DOHH2 (cell line): ENCODE data around the gene SLC13A4.

Experiments
- H3F3A ChIP-seq: fragments of 200-600 bp; sonication (generic), shearing (Covaris generic); 2 replicates; pipeline ENCODE4 v1.6.0; 2016; ENCODE audit warnings: antibody characterized with exemption, mild to moderate bottlenecking; ENCODE audit not compliant: control insufficient read depth, insufficient read depth
- H3K27ac ChIP-seq: fragments of 200-600 bp; sonication (generic); 2 replicates; pipeline ENCODE4 v1.5.1; 2014; ENCODE audit warnings: low read depth, mild to moderate bottlenecking, low read length, moderate library complexity
- H3K27me3 ChIP-seq: fragments of 200-600 bp; sonication (generic); 2 replicates; pipeline ENCODE4 v1.6.1; 2014; ENCODE audit warnings: mild to moderate bottlenecking, low read length, mixed read lengths; ENCODE audit not compliant: control insufficient read depth
- H3K36me3 ChIP-seq: fragments of 200-600 bp; sonication (generic); 2 replicates; pipeline ENCODE4 v1.6.1; 2014; ENCODE audit warnings: mild to moderate bottlenecking, low read length, moderate library complexity, mixed read lengths; ENCODE audit not compliant: control insufficient read depth
- H3K4me1 ChIP-seq: fragments of 200-600 bp; sonication (generic); 2 replicates; pipeline ENCODE4 v1.6.1; 2014; ENCODE audit warnings: mild to moderate bottlenecking, low read length, mixed read lengths; ENCODE audit not compliant: control insufficient read depth
- H3K4me2 ChIP-seq: fragments of 200-600 bp; sonication (generic); 2 replicates; pipeline ENCODE4 v1.6.0; 2014; ENCODE audit warnings: mild to moderate bottlenecking, low read length, moderate library complexity
- H3K4me3 ChIP-seq: fragments of 200-600 bp; sonication (generic); 2 replicates; pipeline ENCODE4 v1.5.1; 2014; ENCODE audit warnings: mild to moderate bottlenecking, low read length, mixed read lengths
- H3K79me2 ChIP-seq: fragments of 200-600 bp; sonication (generic); 2 replicates; pipeline ENCODE4 v1.6.1; 2014; ENCODE audit warnings: mild to moderate bottlenecking, low read length, mixed read lengths; ENCODE audit not compliant: control insufficient read depth
- H3K9me2 ChIP-seq: fragments of 200-600 bp; sonication (generic); replicated peaks from 2 replicates; pipeline ENCODE4 v1.6.1; 2014; ENCODE audit warnings: mild to moderate bottlenecking, low read length, mixed read lengths; ENCODE audit not compliant: control insufficient read depth
- H3K9me3 ChIP-seq: fragments of 200-600 bp; sonication (generic); 2 replicates; pipeline ENCODE4 v1.6.1; 2014; ENCODE audit warnings: antibody characterized with exemption, low read length, mixed read lengths; ENCODE audit not compliant: control insufficient read depth, insufficient read depth
- H4K20me1 ChIP-seq: fragments of 200-600 bp; sonication (generic); 2 replicates; pipeline ENCODE4 v1.6.0; 2014; ENCODE audit warnings: low read depth, mild to moderate bottlenecking, antibody characterized with exemption, low read length, moderate library complexity; ENCODE audit not compliant: control insufficient read depth, insufficient read depth
- EZH2phosphoT487 ChIP-seq: fragments of 200-600 bp; sonication (generic); IDR thresholded peaks from 2 replicates; pipeline ENCODE4 v1.6.1; 2017; ENCODE audit warnings: borderline replicate concordance, mild to moderate bottlenecking, antibody characterized with exemption, low read length, moderate library complexity, mixed read lengths
- TF ChIP-seq, protein P1 (sequence below): fragments of 200-600 bp; sonication (generic); IDR thresholded peaks from one replicate; pipeline ENCODE4 v1.5.1; 2014; ENCODE audit warnings: antibody characterized with exemption, mild to moderate bottlenecking, low read depth, low read length; ENCODE audit not compliant: poor library complexity, severe bottlenecking

SLC13A4 gene

DNA sequence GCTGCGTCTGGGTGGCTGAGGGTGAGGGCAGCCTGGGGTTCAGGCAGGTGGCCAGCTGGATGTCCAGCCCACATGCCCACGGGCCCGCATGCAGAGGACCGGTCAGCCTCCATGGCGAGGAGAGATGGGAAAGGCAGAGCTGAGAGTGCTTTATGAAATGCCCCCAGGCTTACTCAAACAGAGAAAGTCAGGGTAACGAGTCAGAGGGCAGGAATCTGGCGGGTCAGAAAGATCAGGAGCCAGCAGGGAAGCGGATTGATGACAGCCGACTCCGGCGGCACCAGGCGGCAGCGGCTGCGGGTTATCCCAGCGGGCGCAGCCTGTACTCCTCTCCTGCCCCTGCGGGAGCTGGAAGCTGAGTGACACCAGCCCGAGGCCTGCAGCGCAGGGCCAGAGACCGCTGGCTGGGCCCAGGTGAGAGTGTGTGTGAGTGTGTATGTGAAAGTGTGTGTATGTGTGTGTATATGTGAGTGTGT lies 13.4 kb downstream of the SLC13A4 start:
- no peaks in the 10 kb centered on the region for H3K36me3 ChIP-seq
- H3K9me2 ChIP-seq, result no peaks in the 10 kb centered on the region
- TF ChIP-seq, protein P1, sequence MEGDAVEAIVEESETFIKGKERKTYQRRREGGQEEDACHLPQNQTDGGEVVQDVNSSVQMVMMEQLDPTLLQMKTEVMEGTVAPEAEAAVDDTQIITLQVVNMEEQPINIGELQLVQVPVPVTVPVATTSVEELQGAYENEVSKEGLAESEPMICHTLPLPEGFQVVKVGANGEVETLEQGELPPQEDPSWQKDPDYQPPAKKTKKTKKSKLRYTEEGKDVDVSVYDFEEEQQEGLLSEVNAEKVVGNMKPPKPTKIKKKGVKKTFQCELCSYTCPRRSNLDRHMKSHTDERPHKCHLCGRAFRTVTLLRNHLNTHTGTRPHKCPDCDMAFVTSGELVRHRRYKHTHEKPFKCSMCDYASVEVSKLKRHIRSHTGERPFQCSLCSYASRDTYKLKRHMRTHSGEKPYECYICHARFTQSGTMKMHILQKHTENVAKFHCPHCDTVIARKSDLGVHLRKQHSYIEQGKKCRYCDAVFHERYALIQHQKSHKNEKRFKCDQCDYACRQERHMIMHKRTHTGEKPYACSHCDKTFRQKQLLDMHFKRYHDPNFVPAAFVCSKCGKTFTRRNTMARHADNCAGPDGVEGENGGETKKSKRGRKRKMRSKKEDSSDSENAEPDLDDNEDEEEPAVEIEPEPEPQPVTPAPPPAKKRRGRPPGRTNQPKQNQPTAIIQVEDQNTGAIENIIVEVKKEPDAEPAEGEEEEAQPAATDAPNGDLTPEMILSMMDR, result no peak
- no peak for TF ChIP-seq EZH2phosphoT487
- no peak overlapping the region for H3K27ac ChIP-seq
- no peak overlapping the region for H3K4me3 ChIP-seq
- peaks cover 6% of the 10 kb centered on the region; the same call in 1 of the 2 replicates for H3K27me3 ChIP-seq
- H3K4me2 ChIP-seq, result no peak overlapping the region
- no peaks in the 10 kb centered on the region for H3F3A ChIP-seq
- no peaks in the 10 kb centered on the region for H3K4me1 ChIP-seq
- H3K79me2 ChIP-seq, result no peaks in the 10 kb centered on the region
- no peaks in the 10 kb centered on the region for H4K20me1 ChIP-seq
- no peaks in the 10 kb centered on the region for H3K9me3 ChIP-seq

DNA sequence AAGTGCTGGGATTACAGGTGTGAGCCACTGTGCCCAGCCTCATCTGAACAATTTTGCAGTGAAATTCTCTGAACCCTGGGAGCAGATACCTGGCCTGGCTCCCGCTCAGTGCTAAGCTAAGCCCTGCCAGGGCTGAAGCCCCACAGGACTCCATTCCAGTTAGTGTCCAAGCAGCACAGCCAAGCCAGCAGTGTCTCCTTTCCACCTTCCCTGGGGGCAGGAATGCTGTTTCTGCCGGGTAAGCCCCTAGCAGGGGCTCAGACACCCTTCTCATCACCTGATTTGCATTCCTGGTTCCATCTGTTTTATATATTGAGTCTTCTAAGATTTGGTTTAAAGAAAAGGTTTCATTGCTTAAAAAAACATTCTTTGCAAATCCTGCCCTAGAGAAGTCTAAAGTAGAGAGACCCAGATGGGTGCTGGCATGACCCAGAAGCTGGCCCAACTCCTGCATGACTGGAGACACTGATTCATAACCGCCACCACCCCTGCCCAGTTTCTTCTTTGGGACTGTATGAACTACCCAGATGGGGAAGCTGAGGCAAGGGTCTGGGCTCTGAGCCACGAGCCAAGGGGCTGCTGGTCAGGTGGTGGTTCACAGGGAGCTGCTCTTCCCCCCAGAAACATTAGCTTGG lies 14.0 kb downstream of the SLC13A4 start:
- no peak for TF ChIP-seq EZH2phosphoT487
- TF ChIP-seq, protein P1, result no peak
- no peaks in the 10 kb centered on the region for H3K36me3 ChIP-seq
- H3K4me3 ChIP-seq, result no peak overlapping the region
- peaks cover 3% of the 10 kb centered on the region; the same call in 1 of the 2 replicates for H3K27me3 ChIP-seq
- no peaks in the 10 kb centered on the region for H3K4me1 ChIP-seq
- no peak overlapping the region for H3K4me2 ChIP-seq
- H3K9me2 ChIP-seq, result no peaks in the 10 kb centered on the region
- no peaks in the 10 kb centered on the region for H3F3A ChIP-seq
- H3K79me2 ChIP-seq, result no peaks in the 10 kb centered on the region
- no peaks in the 10 kb centered on the region for H3K9me3 ChIP-seq
- no peaks in the 10 kb centered on the region for H4K20me1 ChIP-seq
- no peak overlapping the region for H3K27ac ChIP-seq

DNA sequence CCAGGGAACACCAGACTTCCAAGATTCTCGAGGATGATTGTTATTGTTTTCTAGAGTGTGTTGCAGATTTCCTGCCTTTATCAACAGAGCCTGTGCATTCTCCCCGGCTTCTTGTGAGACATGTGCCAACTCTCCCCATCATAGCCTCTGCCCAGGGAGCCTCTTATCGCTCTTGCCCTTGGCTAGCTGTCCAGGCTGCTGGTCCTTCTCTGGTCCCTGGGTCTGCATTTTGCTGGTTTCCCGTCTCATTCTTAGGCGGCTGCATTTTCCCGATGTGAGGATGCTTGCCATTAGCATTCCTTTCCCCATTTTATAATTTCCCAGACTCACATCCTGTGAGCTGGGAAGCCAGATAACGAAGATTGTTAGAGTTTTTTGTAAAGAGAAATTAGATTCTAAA lies 15.2 kb downstream of the SLC13A4 start:
- H3K9me3 ChIP-seq, result no peaks in the 10 kb centered on the region
- H3K9me2 ChIP-seq, result no peaks in the 10 kb centered on the region
- H3K27me3 ChIP-seq, result peaks cover 3% of the 10 kb centered on the region; the same call in 1 of the 2 replicates
- no peak overlapping the region for H3K27ac ChIP-seq
- TF ChIP-seq, protein P1, result no peak
- no peak for TF ChIP-seq EZH2phosphoT487
- no peak overlapping the region for H3K4me2 ChIP-seq
- H4K20me1 ChIP-seq, result no peaks in the 10 kb centered on the region
- no peaks in the 10 kb centered on the region for H3K36me3 ChIP-seq
- H3K79me2 ChIP-seq, result no peaks in the 10 kb centered on the region
- H3K4me1 ChIP-seq, result no peaks in the 10 kb centered on the region
- no peak overlapping the region for H3K4me3 ChIP-seq
- no peaks in the 10 kb centered on the region for H3F3A ChIP-seq
